Measurements from ENCODE around the gene ABCA13.

The ABCA13 gene

DNA sequence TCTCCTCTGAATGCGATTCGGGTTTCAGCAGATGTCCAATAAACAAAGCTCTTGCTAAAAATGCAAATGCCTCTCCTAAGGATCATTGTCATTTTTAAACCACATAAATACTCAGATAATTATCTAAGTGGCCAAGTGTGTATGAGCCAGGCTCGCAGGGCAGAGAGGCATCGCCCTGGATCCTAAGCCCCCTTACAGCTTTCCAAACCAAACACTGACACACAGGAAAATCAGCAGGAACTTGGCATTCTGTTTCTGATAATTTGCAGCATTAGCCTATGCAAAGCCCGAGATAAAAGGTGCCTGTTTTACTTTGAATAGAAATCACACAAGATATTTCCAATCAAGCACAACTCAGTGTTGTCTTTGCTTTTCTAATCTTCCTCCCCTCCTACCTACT is 134.4 kb downstream of the ABCA13 start:
- FAIRE-seq = no peak

DNA sequence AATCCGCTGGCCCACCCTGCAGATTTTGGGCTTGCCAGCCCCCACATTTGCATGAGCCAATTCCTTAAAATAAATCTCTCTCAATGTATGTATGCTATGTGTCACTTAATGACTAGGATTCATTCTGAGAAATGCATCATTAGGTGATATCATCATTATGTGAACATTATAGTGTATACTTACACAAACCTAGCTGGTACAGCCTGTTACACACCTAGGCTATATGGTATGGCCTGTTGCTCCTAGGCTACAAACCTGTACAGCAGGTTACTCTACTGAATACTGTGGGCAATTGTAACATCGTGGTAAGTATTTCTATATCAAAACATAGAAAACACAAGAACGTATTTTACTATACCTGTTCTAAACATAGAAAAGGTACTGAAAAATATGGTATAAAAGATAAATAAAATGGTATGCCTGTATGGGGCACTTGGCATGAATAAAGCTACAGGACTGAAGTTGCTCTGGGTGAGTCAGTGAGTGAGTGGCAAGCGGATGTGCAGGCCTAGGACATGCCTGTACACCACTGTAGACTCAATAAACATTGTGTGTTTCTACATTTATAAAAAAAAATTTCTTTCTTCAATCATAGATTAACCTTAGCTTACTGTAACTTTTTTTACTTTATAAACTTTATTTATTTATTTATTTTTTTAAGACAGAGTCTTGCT is 135.9 kb downstream of the ABCA13 start:
- FAIRE-seq = no peak

DNA sequence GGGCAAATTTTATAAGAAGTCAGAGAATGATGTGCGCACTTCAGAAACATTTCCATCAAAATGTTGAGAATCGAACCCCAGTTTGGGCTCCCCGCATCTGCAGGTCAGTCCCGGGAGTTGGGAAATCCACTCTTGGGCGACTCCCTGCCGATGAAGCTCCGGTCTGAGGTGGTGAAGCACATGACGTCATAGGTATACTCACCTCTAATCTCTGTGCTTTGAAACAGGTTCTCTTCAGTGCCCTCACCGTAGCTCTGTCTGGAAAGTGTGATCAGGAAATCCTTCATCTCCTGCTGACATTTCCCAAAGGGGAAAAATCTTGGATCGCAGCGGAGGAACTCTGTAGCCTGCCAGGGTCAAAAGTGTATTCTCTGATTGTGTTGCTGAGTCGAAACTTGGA is 138.5 kb downstream of the ABCA13 start:
- FAIRE-seq = no peak

DNA sequence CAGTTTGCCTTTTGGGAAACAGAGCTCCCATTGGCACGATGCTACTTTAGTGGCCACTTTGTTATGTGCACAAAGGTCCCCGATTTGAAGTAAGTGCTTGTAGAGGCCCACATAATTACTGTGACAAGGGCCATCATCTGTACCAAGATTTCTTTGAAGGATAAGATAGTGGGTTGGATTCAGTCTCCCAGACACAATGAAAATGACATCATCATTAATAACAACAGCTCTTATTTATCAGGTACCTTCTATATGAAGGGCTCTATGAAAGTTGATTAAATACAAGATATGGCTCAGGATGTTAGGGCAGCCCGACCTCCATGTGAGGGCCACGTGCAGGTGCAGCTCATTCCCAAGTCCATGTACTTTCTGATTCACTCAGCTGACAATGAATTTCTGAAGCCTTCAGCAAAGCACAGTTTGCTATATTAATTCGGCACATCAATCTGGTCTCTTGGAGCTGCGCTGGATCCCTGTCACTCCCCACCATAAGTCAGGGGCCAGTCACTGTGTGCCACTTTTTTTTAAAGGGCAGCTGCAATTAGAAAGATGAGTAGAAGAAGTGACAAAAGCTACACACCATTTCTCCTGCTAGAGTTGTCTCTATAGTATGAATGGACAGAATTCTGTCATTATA is 140.3 kb downstream of the ABCA13 start:
- no peak for FAIRE-seq

DNA sequence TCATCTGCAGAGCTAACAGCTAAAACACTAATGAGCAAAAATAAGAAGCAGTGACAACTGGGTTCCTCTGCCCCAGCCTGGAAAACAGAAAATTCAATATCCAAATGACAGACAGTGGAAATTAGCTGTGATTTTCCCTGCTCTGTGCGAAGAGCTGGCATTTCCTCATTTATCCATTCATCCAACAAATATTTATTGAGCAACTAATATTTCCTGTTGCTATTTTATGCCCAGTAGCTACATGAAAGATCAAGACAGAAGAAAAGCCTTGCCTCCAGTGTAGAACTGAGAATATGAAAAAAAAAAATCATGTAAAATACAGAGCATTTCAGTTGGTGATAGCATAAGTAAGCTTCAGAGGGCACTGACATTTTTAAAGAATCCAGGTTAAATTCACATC is 140.9 kb downstream of the ABCA13 start:
- no peak for FAIRE-seq

DNA sequence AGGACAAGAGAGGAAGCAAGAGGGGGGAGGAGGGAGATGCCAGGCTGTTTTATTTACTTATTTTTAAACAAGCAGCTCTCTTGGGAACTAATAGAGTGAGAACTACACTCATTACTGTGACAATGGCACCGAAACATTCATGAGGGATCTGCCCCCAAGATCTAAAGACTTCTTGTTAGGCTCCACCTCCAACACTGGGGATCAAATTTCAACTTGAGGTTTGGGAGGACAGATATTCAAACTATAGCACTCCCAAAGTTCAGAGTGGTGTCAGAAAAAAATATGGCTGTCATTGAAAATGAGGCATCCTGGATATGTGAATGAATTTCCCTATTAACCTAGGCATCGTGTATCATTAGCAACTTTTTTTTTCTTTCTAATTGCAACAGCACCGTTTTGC is 145.5 kb downstream of the ABCA13 start:
- no peak for FAIRE-seq

DNA sequence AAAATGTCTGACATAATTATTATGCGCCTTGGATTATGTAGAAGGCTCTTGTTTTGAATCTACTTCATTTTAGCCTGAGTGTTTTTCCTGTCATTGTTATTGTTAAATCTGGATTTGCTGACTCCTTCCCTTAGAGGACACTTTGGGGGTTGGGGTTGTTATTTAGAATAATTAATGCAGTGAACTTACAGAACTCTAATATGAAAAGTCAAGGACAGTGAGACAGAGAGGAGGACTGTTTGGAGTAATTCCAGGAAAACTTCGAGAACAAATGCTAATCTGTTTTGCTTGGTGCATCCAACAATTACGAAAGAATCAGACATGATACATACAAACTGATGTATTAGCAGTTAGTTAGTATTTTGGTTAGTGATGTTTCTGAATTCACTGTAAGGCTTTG is 146.1 kb downstream of the ABCA13 start:
- FAIRE-seq = no peak

DNA sequence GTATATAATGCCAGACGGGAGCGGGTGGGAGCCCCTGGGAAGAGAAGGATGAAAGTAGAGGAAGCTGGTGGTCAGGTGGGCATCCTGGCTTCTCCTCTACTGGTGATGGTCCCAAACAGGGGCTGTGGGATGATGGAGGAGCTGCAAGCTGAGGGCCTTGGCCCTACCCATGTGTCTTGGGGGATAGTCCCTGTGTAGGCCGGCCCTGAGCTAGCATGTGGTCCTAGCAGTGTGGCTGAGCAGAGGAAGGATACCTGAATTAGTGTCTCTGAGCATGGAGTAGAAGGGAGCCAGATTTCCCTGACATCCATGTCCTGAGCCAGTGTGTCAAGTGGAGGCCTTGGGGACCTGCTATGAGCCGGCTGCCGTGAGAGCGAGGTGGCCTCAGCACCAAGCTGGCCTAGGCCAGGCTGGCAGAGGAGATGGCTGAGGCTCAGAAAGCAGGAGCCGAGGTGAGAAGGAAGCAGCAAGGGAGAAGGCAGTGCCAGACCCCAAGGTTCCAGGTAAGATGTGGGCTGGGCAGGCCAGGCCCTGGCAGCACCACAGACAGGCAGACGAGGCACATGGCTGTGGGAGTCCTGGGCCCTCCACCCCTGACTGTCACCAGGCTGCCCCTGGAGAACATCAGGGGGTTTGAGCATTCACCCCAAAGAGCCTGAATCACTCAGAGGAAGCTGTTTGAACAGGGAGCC is 150.2 kb downstream of the ABCA13 start:
- no peak for FAIRE-seq

DNA sequence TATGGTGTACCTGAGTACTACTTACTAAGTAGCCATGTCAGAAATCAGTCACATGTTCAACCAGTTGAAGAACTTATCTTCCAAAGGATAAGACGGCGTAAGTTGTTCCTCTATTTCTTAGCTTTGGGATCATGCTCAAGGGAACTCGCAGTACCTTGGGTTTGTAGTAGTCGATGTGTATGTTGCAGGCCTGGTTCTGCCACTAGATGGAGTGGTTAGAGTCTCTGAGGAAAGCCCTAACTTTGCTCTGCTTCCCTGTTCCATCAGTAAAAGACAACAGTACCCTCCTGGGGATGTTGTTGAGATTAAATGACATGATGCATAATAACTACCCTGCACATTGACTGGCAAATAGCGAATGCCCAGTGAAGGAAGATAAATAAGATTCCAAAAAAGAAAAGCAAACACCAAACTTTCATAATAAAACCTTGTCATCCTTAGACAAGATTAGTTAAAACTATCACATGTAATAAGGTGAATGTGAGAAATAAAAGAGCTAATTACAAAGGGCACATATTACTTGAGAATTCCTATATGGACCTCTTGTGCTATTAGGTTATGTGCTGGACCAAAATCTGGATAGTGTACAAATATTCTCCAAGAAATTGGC is 165.9 kb downstream of the ABCA13 start:
- no peak for FAIRE-seq

DNA sequence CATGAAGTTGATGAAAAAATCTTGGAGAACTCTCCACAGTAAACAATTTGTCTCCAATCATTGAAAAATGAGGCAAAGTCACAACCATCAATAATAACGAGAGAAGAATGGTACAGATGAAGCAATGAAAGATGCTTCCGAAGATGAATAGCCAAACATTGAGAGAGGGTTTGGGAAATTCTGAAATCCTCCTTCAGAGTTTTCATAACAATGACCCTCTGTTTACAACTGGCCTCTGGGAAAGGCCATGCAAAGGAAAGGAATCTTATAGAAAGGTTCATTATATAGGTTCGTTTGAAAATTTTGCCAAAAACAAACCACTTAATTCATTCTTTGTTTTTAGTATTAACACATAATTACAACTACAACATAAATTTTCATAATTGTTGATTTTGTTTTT is 166.5 kb downstream of the ABCA13 start:
- no peak for FAIRE-seq

DNA sequence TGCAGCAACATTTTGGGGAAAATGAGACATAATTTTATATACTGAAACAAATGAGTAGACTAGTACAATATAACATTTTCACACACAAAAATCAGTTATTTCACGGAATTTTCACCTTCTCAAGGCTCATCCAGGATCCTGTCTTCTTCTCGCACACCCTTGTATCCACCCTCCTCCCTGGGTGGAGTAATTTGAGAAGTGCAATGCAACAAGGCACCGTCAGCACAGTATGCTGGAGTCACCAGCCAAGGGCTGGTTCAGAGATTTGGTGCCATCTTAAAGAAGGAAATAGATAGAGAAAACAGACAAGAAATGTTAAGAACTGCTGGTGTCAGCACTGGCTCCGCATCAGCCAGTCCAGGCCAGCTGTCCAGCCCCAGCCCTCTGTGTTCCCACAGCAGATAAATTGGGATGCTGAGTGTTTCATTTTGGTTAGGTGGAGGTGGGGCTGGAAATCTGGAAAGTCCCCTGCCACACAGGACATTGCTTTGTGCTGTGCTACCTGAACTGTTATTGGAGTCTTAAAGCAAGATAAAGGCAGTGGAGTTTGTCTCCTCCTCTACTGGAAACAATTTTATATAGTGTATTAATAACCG is 176.1 kb downstream of the ABCA13 start:
- no peak for FAIRE-seq

DNA sequence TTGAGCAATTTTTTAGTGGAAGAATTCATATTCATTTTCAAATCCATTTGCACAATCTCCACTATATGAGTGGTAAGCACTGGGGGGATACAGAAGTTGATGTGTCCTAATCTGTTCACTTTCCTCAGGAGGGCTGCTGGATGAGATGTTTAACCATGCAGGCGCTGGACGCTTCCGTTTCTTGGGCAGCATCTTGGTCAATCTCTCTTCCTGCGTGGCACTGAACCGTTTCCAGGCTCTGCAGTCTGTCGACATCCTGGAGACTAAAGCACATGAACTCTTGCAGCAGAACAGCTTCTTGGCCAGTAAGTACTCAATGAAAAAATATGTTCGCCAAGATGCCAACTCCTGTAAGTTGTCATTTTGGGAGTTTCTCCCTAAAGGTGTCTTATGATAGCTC is 179.3 kb downstream of the ABCA13 start:
- no peak for FAIRE-seq

DNA sequence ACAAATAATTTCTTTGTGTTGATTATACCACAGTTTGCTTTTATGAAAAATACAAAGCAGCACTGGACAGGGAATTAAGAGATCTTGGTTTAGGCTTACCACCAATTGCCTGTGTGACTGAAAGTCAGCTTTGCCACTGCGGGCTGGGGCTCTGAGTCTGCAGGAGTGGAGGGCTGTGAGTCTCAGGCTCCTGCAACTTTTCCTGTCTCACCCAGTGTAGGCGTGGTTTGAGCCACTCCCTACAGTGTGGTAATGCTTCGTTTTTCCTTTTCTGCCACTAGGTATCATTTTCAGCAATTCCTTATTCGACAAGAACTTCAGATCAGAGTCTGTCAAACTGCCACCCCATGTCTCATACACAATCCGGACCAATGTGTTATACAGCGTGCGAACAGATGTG is 180.6 kb downstream of the ABCA13 start:
- FAIRE-seq = no peak

DNA sequence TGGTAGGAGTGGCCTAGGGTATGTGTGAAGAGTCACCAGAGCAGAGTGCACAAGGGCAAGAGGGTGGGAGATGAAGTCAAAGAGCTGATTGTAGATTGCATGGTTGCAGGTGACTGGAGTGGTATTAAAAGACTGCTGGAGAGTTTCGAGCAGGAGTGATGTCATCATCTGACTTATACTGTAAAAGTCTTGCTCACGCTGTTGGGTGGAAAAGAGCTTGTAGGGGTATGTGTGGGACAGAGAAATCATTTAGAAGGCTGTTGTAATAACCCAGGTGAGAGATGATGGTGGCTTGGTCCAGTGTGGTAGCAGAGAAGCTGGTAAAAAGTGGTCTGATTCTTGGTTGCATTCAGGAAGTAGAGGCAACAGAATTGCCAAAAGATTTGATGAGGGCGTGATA is 184.1 kb downstream of the ABCA13 start:
- FAIRE-seq = no peak

DNA sequence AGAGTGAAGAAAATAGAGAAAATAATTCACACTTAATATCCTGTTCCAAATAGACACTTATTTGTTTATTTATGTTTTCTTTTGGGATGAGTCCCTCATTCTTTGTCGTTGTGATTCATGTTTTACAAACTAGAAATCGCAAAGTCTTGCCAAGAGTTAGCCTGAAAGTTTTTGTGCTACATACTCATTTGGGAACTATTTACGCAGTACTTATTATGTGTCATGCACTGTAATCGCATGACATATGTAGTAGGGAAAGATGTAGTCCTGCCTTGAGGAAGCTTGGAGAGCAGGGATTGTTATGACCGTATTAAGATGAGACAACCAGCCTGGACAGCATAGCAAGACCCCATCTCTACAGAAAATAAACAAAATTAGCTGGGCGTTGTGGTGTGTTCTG is 189.3 kb downstream of the ABCA13 start:
- no peak for FAIRE-seq

DNA sequence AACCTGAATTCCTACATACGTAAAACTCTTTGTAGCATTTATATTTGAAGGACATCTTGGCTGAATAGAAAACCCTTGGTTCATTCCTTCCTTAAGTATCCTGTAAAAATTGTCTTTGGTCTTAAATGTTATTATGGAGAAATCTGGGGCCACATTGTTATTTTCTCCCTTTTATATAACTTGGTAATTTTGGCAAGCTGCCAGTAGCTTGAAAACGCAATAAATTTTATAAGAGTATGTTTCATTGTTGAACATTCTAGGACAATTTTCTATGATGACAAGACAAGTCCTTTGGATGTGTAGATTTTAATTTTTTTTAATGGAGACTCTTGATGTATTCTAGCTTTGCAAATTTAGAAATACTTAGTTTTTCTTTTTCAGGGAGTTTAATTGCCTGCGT is 191.9 kb downstream of the ABCA13 start:
- FAIRE-seq = no peak

DNA sequence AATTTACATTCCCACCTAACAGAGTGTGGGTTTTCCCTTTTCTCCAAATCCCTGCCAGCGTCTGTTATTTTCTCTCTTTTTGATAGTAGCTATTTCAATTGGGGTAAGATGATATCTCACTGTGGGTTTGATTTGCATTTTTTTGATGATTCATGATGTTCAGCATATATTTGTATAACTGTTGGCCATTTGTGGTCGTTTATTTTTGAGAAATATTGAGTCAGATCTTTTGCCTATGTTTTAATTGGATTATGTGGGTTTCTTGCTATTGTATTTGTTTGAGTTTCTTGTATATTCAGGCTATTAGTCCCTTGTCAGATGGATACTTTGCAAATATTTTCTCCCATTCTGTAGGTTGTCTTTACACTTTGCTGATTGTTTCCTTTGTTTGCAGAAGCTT is 193.8 kb downstream of the ABCA13 start:
- no peak for FAIRE-seq

DNA sequence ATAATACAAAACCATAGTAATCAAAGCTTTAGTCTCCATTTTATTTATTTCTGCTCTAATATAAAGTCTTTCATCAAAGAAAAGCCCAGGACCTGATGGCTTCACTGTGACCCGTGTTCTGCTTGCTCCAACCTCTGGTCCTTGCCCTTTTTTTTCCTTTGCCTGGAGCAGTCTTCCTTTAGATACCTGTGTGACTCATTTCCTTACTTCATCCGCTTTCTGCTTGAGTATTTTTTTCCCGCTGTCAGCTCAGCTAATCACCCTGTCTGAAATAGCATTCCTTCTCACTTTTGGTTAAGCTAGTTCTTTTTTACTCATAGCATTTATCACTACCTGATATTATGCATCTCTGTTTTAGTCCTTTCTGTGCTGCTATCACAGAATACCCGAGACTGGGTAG is 194.8 kb downstream of the ABCA13 start:
- FAIRE-seq = no peak

DNA sequence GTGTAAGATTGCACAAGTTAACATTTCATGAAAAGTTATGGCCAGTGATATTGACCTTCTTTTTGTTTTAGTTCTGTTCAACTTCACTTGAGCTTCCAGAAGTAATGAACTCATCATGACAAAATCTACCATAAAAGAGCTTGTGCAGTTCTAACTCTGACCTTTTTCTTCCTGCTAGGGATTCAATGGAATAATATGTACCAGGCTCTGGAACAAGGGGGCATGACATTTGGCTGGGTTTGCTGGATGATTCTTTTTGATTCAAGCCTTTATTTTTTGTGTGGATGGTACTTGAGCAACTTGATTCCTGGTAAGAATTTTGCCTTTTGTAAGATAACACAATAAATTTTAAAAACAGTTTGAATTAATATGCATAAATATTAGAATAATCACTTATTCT is 205.0 kb downstream of the ABCA13 start:
- no peak for FAIRE-seq

DNA sequence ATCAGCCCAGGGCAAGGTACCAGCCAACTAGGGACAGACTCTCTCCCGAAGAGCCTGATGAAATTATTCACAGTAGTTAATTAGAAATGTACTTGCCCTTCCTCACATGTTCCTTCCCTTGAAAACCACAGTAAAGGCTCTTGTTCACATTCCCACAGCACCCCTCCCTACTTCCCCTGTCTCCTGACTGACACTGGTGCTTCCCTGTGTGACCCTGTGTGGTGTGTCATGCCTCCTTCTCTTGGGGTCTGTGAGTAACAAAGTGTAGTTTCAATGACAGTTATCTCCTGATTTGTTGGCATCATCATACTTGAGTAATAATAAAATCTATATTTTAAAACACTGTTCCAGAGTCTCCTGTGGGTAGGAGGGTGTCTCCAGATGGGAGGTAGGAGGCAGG is 209.7 kb downstream of the ABCA13 start:
- no peak for FAIRE-seq

DNA sequence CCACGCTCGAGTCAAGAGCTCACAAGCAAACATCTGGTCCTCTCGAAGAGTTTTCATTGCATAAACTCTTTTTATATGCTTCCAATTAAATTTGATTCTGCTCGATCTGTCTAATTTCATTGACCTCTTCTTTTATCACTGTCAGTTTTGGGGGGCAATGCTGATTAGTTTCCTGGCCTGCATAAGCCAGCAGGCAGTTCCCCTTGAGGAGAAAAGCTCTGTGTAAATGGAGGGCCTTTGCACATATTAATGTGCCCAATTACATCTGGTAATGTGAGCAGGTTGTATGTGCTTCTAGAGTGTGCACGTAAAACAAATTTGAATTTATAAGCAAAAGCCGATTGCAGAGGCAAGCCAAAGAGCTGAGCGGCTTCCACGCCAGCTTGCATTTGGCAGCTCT is 210.3 kb downstream of the ABCA13 start:
- FAIRE-seq = no peak

DNA sequence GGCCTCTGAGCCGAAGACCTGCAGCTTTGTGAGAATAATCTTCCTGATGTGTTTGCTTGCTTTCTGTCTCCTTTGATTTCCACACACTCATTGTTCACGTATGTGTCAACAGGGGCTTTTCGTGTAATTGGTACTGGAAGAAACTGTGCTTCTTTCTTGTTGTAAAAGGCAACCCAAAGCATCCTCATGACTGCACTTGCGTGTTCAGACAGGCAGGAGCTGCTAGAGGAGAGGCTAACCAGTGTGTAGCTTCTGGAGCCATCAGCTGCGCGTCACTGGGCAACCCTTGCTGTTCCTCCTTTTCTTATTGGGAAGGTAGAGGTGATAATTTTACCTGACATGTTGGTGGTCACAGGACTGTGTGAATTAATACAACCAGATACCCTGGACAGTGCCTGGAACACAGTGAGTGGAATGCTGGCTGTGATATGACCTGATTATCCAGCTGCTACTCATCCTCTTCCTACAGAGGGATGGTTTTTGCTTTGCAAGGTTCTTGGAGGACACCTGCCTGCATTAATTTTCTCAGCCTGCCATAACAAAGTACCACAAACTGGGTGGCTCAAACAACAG is 213.0 kb downstream of the ABCA13 start:
- no peak for FAIRE-seq

DNA sequence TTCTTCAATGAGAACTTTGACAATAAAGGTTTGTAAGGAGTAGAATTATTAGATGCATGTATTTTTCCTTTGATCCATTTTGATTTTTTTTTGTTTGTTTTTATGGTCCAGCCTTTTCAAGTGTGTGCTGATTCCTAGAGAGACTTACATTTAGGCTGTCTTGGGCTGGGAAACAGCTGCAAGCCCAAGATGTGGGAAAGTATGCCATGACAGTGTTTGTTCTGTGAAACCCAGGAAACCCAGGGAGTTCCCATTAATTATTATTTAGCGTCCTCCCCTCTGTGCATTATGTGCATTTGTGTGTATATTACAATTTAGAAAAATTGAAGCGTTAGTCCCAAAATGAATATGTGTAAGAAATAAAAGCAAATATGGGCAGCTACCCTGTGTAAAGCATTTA is 216.7 kb downstream of the ABCA13 start:
- no peak for FAIRE-seq

All from TTC549 (cell line).